Measurements from ENCODE around the gene RHPN2.

RHPN2 gene

DNA sequence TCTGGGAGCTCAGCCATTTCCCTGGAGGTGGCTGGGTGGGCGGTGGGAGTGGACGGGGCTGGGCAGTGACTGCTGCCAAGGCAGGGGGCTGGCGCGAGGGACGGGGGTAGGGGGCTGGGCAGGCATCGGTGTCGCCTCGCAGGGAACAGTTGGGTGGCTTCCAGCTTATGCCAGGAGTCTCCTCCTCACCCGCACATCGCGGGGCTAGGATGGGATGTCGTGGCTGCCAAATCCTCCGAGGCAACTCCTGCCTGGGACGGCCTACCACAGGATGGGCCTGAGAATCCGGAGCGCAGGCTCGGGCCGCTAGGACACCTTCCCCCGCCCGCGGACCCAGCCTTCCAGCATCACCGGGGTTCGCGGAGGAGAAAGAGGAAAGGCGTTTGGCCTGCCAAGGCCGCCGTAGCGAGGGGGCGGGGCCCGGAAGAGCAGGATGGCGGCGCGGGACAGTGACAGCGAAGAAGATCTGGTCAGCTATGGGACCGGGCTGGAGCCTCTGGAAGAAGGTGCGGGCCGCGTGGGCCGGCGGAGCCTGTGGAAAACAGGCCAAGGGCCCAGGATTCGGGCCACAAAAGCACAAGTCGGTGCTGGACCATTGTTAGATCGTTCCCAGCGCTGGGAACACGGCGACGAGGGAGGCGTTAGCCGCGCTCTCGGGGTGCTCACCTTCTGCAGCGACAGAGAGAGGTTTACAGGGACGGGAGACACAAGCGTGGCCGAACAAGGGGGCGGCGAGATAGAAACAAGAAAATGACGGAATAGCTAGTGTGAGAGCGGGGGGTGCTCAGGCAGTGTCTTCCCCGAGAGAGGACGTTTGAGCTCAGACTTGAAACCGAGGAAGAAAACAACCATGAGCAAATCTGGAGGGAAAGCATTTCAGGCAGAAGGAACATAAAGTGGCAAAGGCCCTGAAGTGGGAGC is 16.3 kb upstream of the RHPN2 start, which contains the start of gene GPATCH1:
TSS of gene GPATCH1 (plus strand) at position 421 of the 921 bp plus-strand sequence. CDS start at position 434, 13 bp downstream.
- POLR2A ChIA-PET, result interaction anchor here (0.6 to 2.0 kb wide), 6 partner anchors 9 to 109 kb away, joined by 3 to 12 read pairs (median 4); partner anchors contain the start of genes CEP89, FAAP24 and RHPN2
- CTCF ChIA-PET, result no interaction called here
- peak; percentile 88 for DNase-seq (ENCODE audit: extremely low spot score)
- TF ChIP-seq LEF1 (IDR thresholded peaks at IDR 0.05; ENCODE audit: borderline replicate concordance) (no peak), ELF4 (IDR thresholded peaks at IDR 0.05) (peak; percentile 62), CTBP1 (IDR thresholded peaks at IDR 0.05; ENCODE audit: borderline replicate concordance) (no peak), ARNT (IDR thresholded peaks at IDR 0.05) (no peak), L3MBTL2 (conservative IDR thresholded peaks at IDR 0.05) (no peak; the same call in 1 of the 2 replicates), FOXM1 (IDR thresholded peaks at IDR 0.05; ENCODE audit: borderline replicate concordance) (no peak), SP1 (IDR thresholded peaks at IDR 0.05) (no peak), NFRKB (IDR thresholded peaks at IDR 0.05) (no peak)

DNA sequence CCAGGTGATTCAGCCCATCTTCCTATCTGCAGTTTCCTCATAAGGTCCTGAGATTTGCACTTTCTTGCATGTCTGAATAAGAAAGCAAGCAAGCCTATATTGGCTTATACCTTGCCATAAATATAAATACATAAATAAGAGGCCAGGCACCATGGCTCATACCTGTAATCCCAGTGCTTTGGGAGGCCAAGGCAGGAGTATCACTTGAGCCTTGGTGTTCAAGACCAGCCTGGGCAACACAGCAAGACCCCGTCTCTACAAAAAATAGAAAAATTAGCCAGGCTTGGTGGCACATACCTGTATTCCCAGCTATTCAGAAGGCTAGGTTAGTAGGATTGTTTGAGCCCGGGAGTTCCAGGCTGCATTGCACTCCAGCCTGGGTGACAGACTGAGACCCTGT is 10.8 kb upstream of the RHPN2 start:
- ChIA-PET CTCF (no interaction called here), POLR2A (no interaction called here)
- TF ChIP-seq LEF1 (IDR thresholded peaks at IDR 0.05; ENCODE audit: borderline replicate concordance) (no peak), FOXK2 (IDR thresholded peaks at IDR 0.05) (no peak)
- DNase-seq (ENCODE audit: extremely low spot score), result no peak

DNA sequence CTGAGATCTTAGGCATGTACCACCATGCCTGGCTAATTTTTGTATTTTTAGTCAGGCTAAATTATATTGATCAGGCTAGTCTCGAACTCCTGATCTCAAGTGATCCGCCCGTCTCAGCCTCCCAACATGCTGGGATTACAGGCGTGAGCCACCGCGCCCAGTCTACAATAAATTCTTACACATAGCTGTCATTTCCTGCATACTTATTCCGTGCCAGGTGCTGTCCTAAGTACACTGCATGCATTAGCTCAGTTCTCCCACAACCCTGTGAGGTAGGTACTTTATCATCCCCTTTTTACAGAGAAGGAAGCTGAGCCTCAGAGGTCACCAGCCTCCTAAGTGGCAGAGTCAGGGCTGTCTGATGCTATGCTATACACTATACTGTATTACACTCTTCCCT is 7.2 kb upstream of the RHPN2 start:
- no peak for DNase-seq (ENCODE audit: extremely low spot score)
- ChIA-PET CTCF (no interaction called here), POLR2A (interaction anchor here (0.7 kb wide), 1 partner anchor 9 kb away, joined by 5 read pairs; the partner anchor contains the start of gene GPATCH1)
- TF ChIP-seq ELF4 (IDR thresholded peaks at IDR 0.05) (no peak), TARDBP (IDR thresholded peaks at IDR 0.05) (no peak), NFRKB (IDR thresholded peaks at IDR 0.05) (no peak), SUZ12 (IDR thresholded peaks at IDR 0.05) (no peak)

DNA sequence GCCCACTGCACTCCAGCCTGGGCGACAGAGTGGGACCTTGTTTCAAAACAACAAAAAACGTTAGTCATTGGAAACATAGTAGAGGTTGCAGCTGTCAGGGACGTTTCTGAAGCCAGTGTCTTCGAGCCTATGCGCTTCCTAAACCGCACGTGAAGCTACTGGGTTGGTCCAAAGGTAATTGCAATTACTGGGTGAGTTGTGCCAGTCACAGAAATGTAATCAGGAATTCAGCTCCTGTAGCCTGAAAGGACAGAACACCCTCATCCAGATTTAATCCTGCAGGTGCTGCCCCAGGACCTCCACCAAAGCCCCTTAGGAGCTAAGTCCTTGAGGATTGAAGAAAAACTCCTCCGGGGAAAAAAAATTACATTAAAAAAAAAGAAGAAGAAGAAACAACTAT is 2.4 kb upstream of the RHPN2 start:
- CTCF ChIA-PET, result interaction anchor here (0.6 kb wide), 1 partner anchor 380 kb away, joined by 4 read pairs; no protein-coding TSS in a partner anchor
- POLR2A ChIA-PET, result no interaction called here
- no peak for DNase-seq (ENCODE audit: extremely low spot score)
- TF ChIP-seq FOXK2 (IDR thresholded peaks at IDR 0.05), result no peak
- TF ChIP-seq ELF4 (IDR thresholded peaks at IDR 0.05), result no peak
- TF ChIP-seq FOXA1 (IDR thresholded peaks at IDR 0.05), result no peak
- TF ChIP-seq, protein P1, sequence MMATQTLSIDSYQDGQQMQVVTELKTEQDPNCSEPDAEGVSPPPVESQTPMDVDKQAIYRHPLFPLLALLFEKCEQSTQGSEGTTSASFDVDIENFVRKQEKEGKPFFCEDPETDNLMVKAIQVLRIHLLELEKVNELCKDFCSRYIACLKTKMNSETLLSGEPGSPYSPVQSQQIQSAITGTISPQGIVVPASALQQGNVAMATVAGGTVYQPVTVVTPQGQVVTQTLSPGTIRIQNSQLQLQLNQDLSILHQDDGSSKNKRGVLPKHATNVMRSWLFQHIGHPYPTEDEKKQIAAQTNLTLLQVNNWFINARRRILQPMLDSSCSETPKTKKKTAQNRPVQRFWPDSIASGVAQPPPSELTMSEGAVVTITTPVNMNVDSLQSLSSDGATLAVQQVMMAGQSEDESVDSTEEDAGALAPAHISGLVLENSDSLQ (IDR thresholded peaks at IDR 0.05), result no peak
- TF ChIP-seq ARNT (IDR thresholded peaks at IDR 0.05), result no peak
- no peak for TF ChIP-seq SUZ12 (IDR thresholded peaks at IDR 0.05)
- no peak for TF ChIP-seq HDGF (IDR thresholded peaks at IDR 0.05; ENCODE audit: borderline replicate concordance)
- no peak for TF ChIP-seq BHLHE40 (IDR thresholded peaks at IDR 0.05; ENCODE audit: borderline replicate concordance)
- TF ChIP-seq CTBP1 (IDR thresholded peaks at IDR 0.05; ENCODE audit: borderline replicate concordance), result no peak
- no peak for TF ChIP-seq TARDBP (IDR thresholded peaks at IDR 0.05)
- no peak for TF ChIP-seq L3MBTL2 (conservative IDR thresholded peaks at IDR 0.05)
- no peak for TF ChIP-seq SP1 (IDR thresholded peaks at IDR 0.05)
- no peak for TF ChIP-seq NFRKB (IDR thresholded peaks at IDR 0.05)
- no peak for TF ChIP-seq ZNF384 (IDR thresholded peaks at IDR 0.05)
- no peak for TF ChIP-seq FOXM1 (IDR thresholded peaks at IDR 0.05; ENCODE audit: borderline replicate concordance)
- TF ChIP-seq LEF1 (IDR thresholded peaks at IDR 0.05; ENCODE audit: borderline replicate concordance), result no peak

DNA sequence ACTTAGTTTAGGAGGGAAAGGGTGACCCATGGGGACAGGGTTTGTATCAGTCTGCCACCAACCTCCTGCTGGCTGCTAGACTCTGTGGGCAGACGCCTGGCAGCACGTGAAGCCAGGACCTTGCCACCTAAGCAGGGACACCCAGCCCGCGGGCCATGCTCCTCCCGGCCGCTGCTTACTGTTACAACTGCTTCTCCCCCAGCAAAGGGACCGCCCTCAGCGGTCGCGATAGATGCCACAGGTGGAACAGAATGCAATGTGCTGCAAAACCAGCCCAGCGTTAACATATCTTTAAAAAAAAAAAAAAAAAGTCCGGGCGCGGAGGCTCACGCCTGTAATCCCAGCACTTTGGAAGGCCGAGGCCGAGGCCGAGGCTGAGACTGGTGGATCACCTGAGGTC is 1.9 kb upstream of the RHPN2 start:
- no peak for DNase-seq (ENCODE audit: extremely low spot score)
- POLR2A ChIA-PET, result no interaction called here
- no peak for TF ChIP-seq FOXA1 (IDR thresholded peaks at IDR 0.05)
- TF ChIP-seq SP1 (IDR thresholded peaks at IDR 0.05), result no peak
- no peak for TF ChIP-seq CTBP1 (IDR thresholded peaks at IDR 0.05; ENCODE audit: borderline replicate concordance)
- no peak for TF ChIP-seq ZNF384 (IDR thresholded peaks at IDR 0.05)
- TF ChIP-seq, protein P1 (IDR thresholded peaks at IDR 0.05), result no peak
- no peak for TF ChIP-seq L3MBTL2 (conservative IDR thresholded peaks at IDR 0.05)
- no peak for TF ChIP-seq ARNT (IDR thresholded peaks at IDR 0.05)
- no peak for TF ChIP-seq BHLHE40 (IDR thresholded peaks at IDR 0.05; ENCODE audit: borderline replicate concordance)
- TF ChIP-seq FOXK2 (IDR thresholded peaks at IDR 0.05), result no peak
- TF ChIP-seq HDGF (IDR thresholded peaks at IDR 0.05; ENCODE audit: borderline replicate concordance), result no peak
- no peak for TF ChIP-seq TARDBP (IDR thresholded peaks at IDR 0.05)
- no peak for TF ChIP-seq FOXM1 (IDR thresholded peaks at IDR 0.05; ENCODE audit: borderline replicate concordance)
- CTCF ChIA-PET, result no interaction called here

DNA sequence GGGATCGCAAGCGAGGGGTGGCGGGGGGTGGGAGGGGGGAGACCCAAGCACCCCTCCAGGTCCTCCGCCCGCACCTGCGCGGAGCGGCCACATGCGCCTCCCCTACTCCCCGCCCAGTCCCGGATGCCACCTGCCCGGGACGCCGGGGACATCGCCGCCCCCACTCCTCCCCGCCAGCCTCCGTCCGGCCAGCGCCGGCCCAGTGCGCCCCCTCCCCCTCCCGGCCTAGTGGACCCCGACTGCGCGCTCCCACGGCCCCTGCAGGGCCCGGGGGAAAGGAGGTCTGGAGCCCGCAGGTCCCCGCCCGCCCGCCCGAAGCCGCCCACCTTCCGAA is 263 bp downstream of the RHPN2 start:
- DNase-seq (ENCODE audit: extremely low spot score), result peak; percentile 44
- POLR2A ChIA-PET, result interaction anchor here (1.7 to 3.0 kb wide), 2 partner anchors 14 to 17 kb away, joined by 5 to 12 read pairs; partner anchors contain the start of gene GPATCH1
- CTCF ChIA-PET, result no interaction called here
- no peak for TF ChIP-seq ELF4 (IDR thresholded peaks at IDR 0.05)
- no peak for TF ChIP-seq L3MBTL2 (conservative IDR thresholded peaks at IDR 0.05)
- TF ChIP-seq TARDBP (IDR thresholded peaks at IDR 0.05), result no peak
- TF ChIP-seq, protein P1 (IDR thresholded peaks at IDR 0.05), result no peak
- no peak for TF ChIP-seq SP1 (IDR thresholded peaks at IDR 0.05)
- no peak for TF ChIP-seq CTBP1 (IDR thresholded peaks at IDR 0.05; ENCODE audit: borderline replicate concordance)
- no peak for TF ChIP-seq HDGF (IDR thresholded peaks at IDR 0.05; ENCODE audit: borderline replicate concordance)
- TF ChIP-seq ARNT (IDR thresholded peaks at IDR 0.05), result no peak
- TF ChIP-seq ZNF384 (IDR thresholded peaks at IDR 0.05), result no peak
- TF ChIP-seq FOXM1 (IDR thresholded peaks at IDR 0.05; ENCODE audit: borderline replicate concordance), result no peak
- TF ChIP-seq NFRKB (IDR thresholded peaks at IDR 0.05), result no peak
- no peak for TF ChIP-seq FOXK2 (IDR thresholded peaks at IDR 0.05)
- TF ChIP-seq BHLHE40 (IDR thresholded peaks at IDR 0.05; ENCODE audit: borderline replicate concordance), result no peak
- no peak for TF ChIP-seq LEF1 (IDR thresholded peaks at IDR 0.05; ENCODE audit: borderline replicate concordance)
- no peak for TF ChIP-seq SUZ12 (IDR thresholded peaks at IDR 0.05)
- TF ChIP-seq FOXA1 (IDR thresholded peaks at IDR 0.05), result no peak
